Parathyroid adenoma (tissue), 2 donors: Measurements from ENCODE around the gene CATSPERZ.
A peak's percentile ranks its signal among the peaks of the same experiment; 100 is the strongest.

Experiments used
- H2AFZ ChIP-seq: fragments of 300-600 bp; sonication (generic); one replicate; pipeline ENCODE4 v1.7.0; 2017; ENCODE audit warnings: antibody characterized with exemption, mild to moderate bottlenecking
- H3K27ac ChIP-seq: fragments of 300-600 bp; sonication (generic); one replicate; pipeline ENCODE4 v1.7.0; 2017
- H3K27me3 ChIP-seq: fragments of 300-600 bp; sonication (generic); one replicate; pipeline ENCODE4 v1.7.0; 2017; ENCODE audit warnings: low read length; ENCODE audit not compliant: control insufficient read depth, insufficient read depth
- H3K36me3 ChIP-seq: fragments of 300-600 bp; sonication (generic); one replicate; pipeline ENCODE4 v1.7.0; 2017; ENCODE audit warnings: low read length; ENCODE audit not compliant: control insufficient read depth, insufficient read depth
- H3K4me1 ChIP-seq: fragments of 300-600 bp; sonication (generic); one replicate; pipeline ENCODE4 v1.7.0; 2017; ENCODE audit warnings: control low read depth
- H3K4me2 ChIP-seq: fragments of 300-600 bp; sonication (generic); one replicate; pipeline ENCODE4 v1.7.0; 2017; ENCODE audit warnings: low read length
- H3K4me3 ChIP-seq: fragments of 300-600 bp; sonication (generic); one replicate; pipeline ENCODE4 v1.7.0; 2017; ENCODE audit warnings: low read depth, low read length
- H3K79me2 ChIP-seq: fragments of 300-600 bp; sonication (generic); one replicate; pipeline ENCODE4 v1.7.0; 2017; ENCODE audit warnings: control low read depth
- H3K9ac ChIP-seq: fragments of 300-600 bp; sonication (generic); one replicate; pipeline ENCODE4 v1.7.0; 2017; ENCODE audit warnings: mild to moderate bottlenecking
- H3K9me3 ChIP-seq: fragments of 300-600 bp; sonication (generic); one replicate; pipeline ENCODE4 v1.7.0; 2017; ENCODE audit warnings: low read length; ENCODE audit not compliant: control insufficient read depth
- CTCF ChIP-seq: fragments of 300-600 bp; sonication (generic); IDR thresholded peaks from one replicate; pipeline ENCODE4 v1.7.0; 2017; ENCODE audit warnings: antibody characterized with exemption, mild to moderate bottlenecking
- donor health status: primary hyperparathyroidism.

Gene CATSPERZ

DNA sequence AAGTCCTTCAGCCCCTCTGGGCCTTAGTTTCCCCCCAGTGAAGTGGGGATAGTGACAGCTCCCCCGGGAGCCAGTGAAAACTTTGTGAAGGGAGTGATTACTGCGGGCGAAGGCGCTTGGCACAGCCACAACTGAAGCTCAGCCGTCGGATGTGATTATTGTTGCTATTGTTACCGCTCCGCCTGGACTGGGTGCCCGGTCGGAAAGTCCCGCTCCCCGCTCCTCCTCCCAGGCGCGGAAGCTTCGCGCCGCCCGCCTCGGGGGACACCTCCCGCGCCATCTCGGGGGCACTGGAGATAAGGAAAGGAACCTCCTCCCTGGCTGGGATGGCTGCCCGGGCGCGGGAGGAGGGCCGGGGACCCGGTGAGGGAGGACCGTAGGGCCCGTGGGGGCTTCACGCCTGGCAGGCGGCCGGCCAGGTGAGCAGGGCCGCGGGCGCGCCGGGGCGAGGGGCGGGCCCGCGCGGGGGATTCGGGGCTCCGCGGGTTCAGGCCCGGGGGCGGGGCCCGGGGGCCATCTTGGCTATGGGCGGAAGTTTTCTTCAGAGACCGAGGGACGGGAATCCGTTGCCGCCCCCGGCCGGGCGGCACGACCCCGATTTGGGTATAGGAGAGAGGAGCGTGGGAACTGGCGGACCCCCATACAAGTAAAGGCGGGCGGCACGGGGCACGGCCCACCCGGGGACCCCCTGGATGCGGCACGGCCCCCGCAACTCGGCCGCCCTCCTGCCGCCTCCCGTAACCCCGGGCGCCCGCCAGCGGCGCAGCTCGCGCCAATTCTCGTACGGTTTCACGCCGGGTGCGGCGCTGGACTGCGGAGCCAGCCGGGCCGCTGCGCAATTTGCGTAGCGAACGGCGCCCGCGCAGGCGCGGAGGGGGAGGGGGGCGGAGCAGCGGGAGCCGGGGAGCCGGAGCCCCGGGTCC, 14.9 kb upstream of the CATSPERZ start, which contains the start of gene GPR137:
Gene GPR137, plus strand, starts transcription at position 887 of the 923 bp plus-strand sequence. CDS start 677 bp downstream, outside the sequence.
- Histone ChIP-seq H3K36me3 (no peaks in the 10 kb centered on the region), H2AFZ (peak within 1 kb of the TSS; percentile 82), H3K4me3 (peak within 1 kb of the TSS; percentile 81), H3K4me2 (peak within 1 kb of the TSS; percentile 77), H3K27me3 (no peaks in the 10 kb centered on the region), H3K9ac (no peak within 1 kb of the TSS), H3K27ac (peak within 1 kb of the TSS; percentile 97), H3K4me1 (peaks cover 6% of the 10 kb centered on the region), H3K9me3 (no peaks in the 10 kb centered on the region), H3K79me2 (peaks cover 24% of the 10 kb centered on the region)
- TF ChIP-seq CTCF, result no peak

GRCh38 chr11:64285885-64286800, 14.0 kb upstream of the CATSPERZ start:
- H3K4me2 ChIP-seq, result peak overlapping the region; percentile 77
- H2AFZ ChIP-seq, result peak overlapping the region; percentile 82
- peak overlapping the region; percentile 97 for H3K27ac ChIP-seq
- peaks cover 24% of the 10 kb centered on the region for H3K79me2 ChIP-seq
- no peak overlapping the region for H3K9ac ChIP-seq
- H3K27me3 ChIP-seq, result no peaks in the 10 kb centered on the region
- no peaks in the 10 kb centered on the region for H3K9me3 ChIP-seq
- peak; percentile 11 for TF ChIP-seq CTCF
- peak overlapping the region; percentile 81 for H3K4me3 ChIP-seq
- peaks cover 6% of the 10 kb centered on the region for H3K4me1 ChIP-seq
- no peaks in the 10 kb centered on the region for H3K36me3 ChIP-seq

- Histone ChIP-seq H3K4me3 (no peak overlapping the region), H3K27ac (no peak overlapping the region), H3K4me1 (peaks cover 6% of the 10 kb centered on the region), H3K9ac (no peak overlapping the region), H3K4me2 (no peak overlapping the region), H2AFZ (no peak overlapping the region), H3K9me3 (no peaks in the 10 kb centered on the region), H3K36me3 (no peaks in the 10 kb centered on the region), H3K27me3 (no peaks in the 10 kb centered on the region), H3K79me2 (peaks cover 20% of the 10 kb centered on the region)
- no peak for TF ChIP-seq CTCF
Observed at GRCh38 chr11:64286801-64287159, 13.4 kb upstream of the CATSPERZ start.

DNA sequence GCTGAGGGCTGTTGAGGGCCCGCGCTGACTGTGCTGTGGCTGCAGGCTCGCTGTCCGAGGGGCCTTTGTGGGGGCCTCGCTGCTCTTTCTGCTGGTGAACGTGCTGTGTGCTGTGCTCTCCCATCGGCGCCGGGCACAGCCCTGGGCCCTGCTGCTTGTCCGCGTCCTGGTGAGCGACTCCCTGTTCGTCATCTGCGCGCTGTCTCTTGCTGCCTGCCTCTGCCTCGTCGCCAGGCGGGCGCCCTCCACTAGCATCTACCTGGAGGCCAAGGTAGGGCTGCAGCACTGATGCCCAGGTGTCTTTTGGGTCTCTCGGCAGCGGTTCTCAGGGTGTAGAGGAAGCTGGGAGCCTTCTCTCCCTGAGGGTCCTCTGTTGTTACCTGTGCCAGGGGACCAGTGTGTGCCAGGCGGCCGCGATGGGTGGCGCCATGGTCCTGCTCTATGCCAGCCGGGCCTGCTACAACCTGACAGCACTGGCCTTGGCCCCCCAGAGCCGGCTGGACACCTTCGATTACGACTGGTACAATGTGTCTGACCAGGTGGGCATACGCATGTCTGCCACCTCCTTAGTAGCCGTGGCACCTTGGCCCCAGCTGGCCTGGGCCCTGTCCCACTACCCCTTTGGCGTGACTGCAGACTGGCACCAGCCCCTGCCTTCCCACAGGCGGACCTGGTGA, 12.3 kb upstream of the CATSPERZ start:
- TF ChIP-seq CTCF, result no peak
- Histone ChIP-seq H3K9me3 (no peaks in the 10 kb centered on the region), H3K4me1 (peaks cover 6% of the 10 kb centered on the region)

More for the DNA sequence above, 12.3 kb upstream of the CATSPERZ start:
- H3K27me3 ChIP-seq, result no peaks in the 10 kb centered on the region
- H3K4me3 ChIP-seq, result no peak overlapping the region
- H3K36me3 ChIP-seq, result no peaks in the 10 kb centered on the region
- H3K9ac ChIP-seq, result no peak overlapping the region
- no peak overlapping the region for H2AFZ ChIP-seq
- peaks cover 15% of the 10 kb centered on the region for H3K79me2 ChIP-seq
- H3K27ac ChIP-seq, result no peak overlapping the region
- H3K4me2 ChIP-seq, result no peak overlapping the region
